ENCODE data around the gene CEMIP. TPM values are rescaled to one million over a fixed set of nuclear protein-coding genes. Genes with fewer than 3 reads are reported as not detected.

Gene CEMIP
- total RNA-seq, 2 donors from 2014 or later = 2.2 TPM; not detected in 1

GRCh38 chr15:80816936-80817335 lies 37.8 kb downstream of the CEMIP start:
- no peak overlapping the region for H3K4me3 Mint-ChIP-seq
- H3K9ac ChIP-seq (ENCODE audit: extremely low read depth, low read length, poor library complexity, severe bottlenecking) = no peak overlapping the region
- no peaks in the 10 kb centered on the region for H3K4me1 ChIP-seq (ENCODE audit: control insufficient read depth, insufficient read depth, low read length)
- H3K27me3 Mint-ChIP-seq (ENCODE audit: insufficient read depth) = peaks cover 42% of the 10 kb centered on the region
- no peaks in the 10 kb centered on the region for H3K36me3 Mint-ChIP-seq (ENCODE audit: low read depth)
- H3K27me3 ChIP-seq (ENCODE audit: control insufficient read depth, insufficient read depth, low read length, poor library complexity, severe bottlenecking) = peaks cover 58% of the 10 kb centered on the region
- no peak overlapping the region for H3K27ac Mint-ChIP-seq
- H3K27ac ChIP-seq (ENCODE audit: low read depth, low read length) = no peak overlapping the region
- no peaks in the 10 kb centered on the region for H3K9me3 Mint-ChIP-seq
- 70 to 73% methylated on average over 4 of the region's 4 CpGs for WGBS, 2 experiments (ENCODE audit: insufficient coverage in 1 of 2, insufficient read length in 1 of 2)
- no peaks in the 10 kb centered on the region for H3K36me3 ChIP-seq (ENCODE audit: control insufficient read depth, insufficient read depth, low read length)
- H3K4me1 Mint-ChIP-seq = peaks cover 10% of the 10 kb centered on the region
- TF ChIP-seq, protein P1, sequence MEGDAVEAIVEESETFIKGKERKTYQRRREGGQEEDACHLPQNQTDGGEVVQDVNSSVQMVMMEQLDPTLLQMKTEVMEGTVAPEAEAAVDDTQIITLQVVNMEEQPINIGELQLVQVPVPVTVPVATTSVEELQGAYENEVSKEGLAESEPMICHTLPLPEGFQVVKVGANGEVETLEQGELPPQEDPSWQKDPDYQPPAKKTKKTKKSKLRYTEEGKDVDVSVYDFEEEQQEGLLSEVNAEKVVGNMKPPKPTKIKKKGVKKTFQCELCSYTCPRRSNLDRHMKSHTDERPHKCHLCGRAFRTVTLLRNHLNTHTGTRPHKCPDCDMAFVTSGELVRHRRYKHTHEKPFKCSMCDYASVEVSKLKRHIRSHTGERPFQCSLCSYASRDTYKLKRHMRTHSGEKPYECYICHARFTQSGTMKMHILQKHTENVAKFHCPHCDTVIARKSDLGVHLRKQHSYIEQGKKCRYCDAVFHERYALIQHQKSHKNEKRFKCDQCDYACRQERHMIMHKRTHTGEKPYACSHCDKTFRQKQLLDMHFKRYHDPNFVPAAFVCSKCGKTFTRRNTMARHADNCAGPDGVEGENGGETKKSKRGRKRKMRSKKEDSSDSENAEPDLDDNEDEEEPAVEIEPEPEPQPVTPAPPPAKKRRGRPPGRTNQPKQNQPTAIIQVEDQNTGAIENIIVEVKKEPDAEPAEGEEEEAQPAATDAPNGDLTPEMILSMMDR (conservative IDR thresholded peaks at IDR 0.05) = no peak
- no peak for DNase-seq
- no peak overlapping the region for H3K4me3 ChIP-seq (ENCODE audit: low read length)
- H3K9me3 ChIP-seq (ENCODE audit: control insufficient read depth, low read length) = no peaks in the 10 kb centered on the region

- H3K27me3 Mint-ChIP-seq (ENCODE audit: insufficient read depth) = peaks cover 52% of the 10 kb centered on the region
- DNase-seq = no peak
- H3K27ac ChIP-seq (ENCODE audit: low read depth, low read length) = no peak overlapping the region
- TF ChIP-seq, protein P1 (conservative IDR thresholded peaks at IDR 0.05) = no peak
- no peaks in the 10 kb centered on the region for H3K36me3 ChIP-seq (ENCODE audit: control insufficient read depth, insufficient read depth, low read length)
- H3K9ac ChIP-seq (ENCODE audit: extremely low read depth, low read length, poor library complexity, severe bottlenecking) = no peak overlapping the region
- no peak overlapping the region for H3K27ac Mint-ChIP-seq
- H3K4me1 ChIP-seq (ENCODE audit: control insufficient read depth, insufficient read depth, low read length) = peaks cover 1% of the 10 kb centered on the region
- peaks cover 14% of the 10 kb centered on the region for H3K4me1 Mint-ChIP-seq
- no peaks in the 10 kb centered on the region for H3K36me3 Mint-ChIP-seq (ENCODE audit: low read depth)
- H3K4me3 Mint-ChIP-seq = no peak overlapping the region
- no peaks in the 10 kb centered on the region for H3K9me3 ChIP-seq (ENCODE audit: control insufficient read depth, low read length)
- WGBS, 2 experiments (ENCODE audit: insufficient coverage in 1 of 2, insufficient read length in 1 of 2) = 60 to 92% methylated on average over 1 to 3 of the region's 3 CpGs
- H3K27me3 ChIP-seq (ENCODE audit: control insufficient read depth, insufficient read depth, low read length, poor library complexity, severe bottlenecking) = peaks cover 67% of the 10 kb centered on the region
- no peak overlapping the region for H3K4me3 ChIP-seq (ENCODE audit: low read length)
- H3K9me3 Mint-ChIP-seq = no peaks in the 10 kb centered on the region
These were observed 38.7 kb downstream of the CEMIP start for GRCh38 chr15:80817901-80818300.

- H3K9me3 Mint-ChIP-seq = no peaks in the 10 kb centered on the region
- TF ChIP-seq, protein P1 (conservative IDR thresholded peaks at IDR 0.05) = no peak
- no peaks in the 10 kb centered on the region for H3K36me3 Mint-ChIP-seq (ENCODE audit: low read depth)
- Histone ChIP-seq H3K27me3 (ENCODE audit: control insufficient read depth, insufficient read depth, low read length, poor library complexity, severe bottlenecking) (peaks cover 74% of the 10 kb centered on the region), H3K27ac (ENCODE audit: low read depth, low read length) (no peak overlapping the region), H3K9me3 (ENCODE audit: control insufficient read depth, low read length) (no peaks in the 10 kb centered on the region), H3K4me1 (ENCODE audit: control insufficient read depth, insufficient read depth, low read length) (peaks cover 12% of the 10 kb centered on the region), H3K9ac (ENCODE audit: extremely low read depth, low read length, poor library complexity, severe bottlenecking) (no peak overlapping the region), H3K36me3 (ENCODE audit: control insufficient read depth, insufficient read depth, low read length) (no peaks in the 10 kb centered on the region), H3K4me3 (ENCODE audit: low read length) (no peak overlapping the region)
- H3K4me3 Mint-ChIP-seq = no peak overlapping the region
- H3K4me1 Mint-ChIP-seq = peaks cover 25% of the 10 kb centered on the region
- peaks cover 60% of the 10 kb centered on the region for H3K27me3 Mint-ChIP-seq (ENCODE audit: insufficient read depth)
- DNase-seq = no peak
- H3K27ac Mint-ChIP-seq = no peak overlapping the region
These were observed 39.8 kb downstream of the CEMIP start for GRCh38 chr15:80819001-80819400.
